BLaER1 treated with 17β-estradiol and CSF1 and Interleukin-3, amounts not matched to agents 10 nM and 100 nM (cell line): ENCODE results near the gene JMJD1C.

ENCODE experiments used
- H3K27ac ChIP-seq, 11 experiments: shearing (Covaris generic); formaldehyde crosslinking; 2 replicates each; pipeline ENCODE4 v1.8.1; 2022
- H3K27me3 ChIP-seq, 11 experiments: shearing (Covaris generic); formaldehyde crosslinking; 2 replicates each; pipeline ENCODE4 v1.8.1; 2022
- H3K36me3 ChIP-seq, 11 experiments: shearing (Covaris generic); formaldehyde crosslinking; 2 replicates each; pipeline ENCODE4 v1.8.1; 2022
- H3K4me1 ChIP-seq, 10 experiments: shearing (Covaris generic); formaldehyde crosslinking; 2 replicates each; pipeline ENCODE4 v1.8.1; 2022
- H3K4me2 ChIP-seq, 11 experiments: shearing (Covaris generic); formaldehyde crosslinking; 2 replicates each; pipeline ENCODE4 v1.8.1; 2022
- H3K4me3 ChIP-seq, 10 experiments: shearing (Covaris generic); formaldehyde crosslinking; 2 replicates each; pipeline ENCODE4 v1.8.1; 2022
- H3K9ac ChIP-seq, 11 experiments: shearing (Covaris generic); formaldehyde crosslinking; 2 replicates each; pipeline ENCODE4 v1.8.1; 2022
- H3K9me3 ChIP-seq, 11 experiments: shearing (Covaris generic); formaldehyde crosslinking; replicated peaks in 1 of 11; 2 replicates each; pipeline ENCODE4 v1.8.1; 2022
- H4K20me1 ChIP-seq, 11 experiments: shearing (Covaris generic); formaldehyde crosslinking; 2 replicates each; pipeline ENCODE4 v1.8.1; 2022
- Cebpa-rat ChIP-seq, 11 experiments: shearing (Covaris generic); IDR thresholded peaks; 2 replicates each; pipeline ENCODE4 v1.8.1; 2022

JMJD1C gene

DNA sequence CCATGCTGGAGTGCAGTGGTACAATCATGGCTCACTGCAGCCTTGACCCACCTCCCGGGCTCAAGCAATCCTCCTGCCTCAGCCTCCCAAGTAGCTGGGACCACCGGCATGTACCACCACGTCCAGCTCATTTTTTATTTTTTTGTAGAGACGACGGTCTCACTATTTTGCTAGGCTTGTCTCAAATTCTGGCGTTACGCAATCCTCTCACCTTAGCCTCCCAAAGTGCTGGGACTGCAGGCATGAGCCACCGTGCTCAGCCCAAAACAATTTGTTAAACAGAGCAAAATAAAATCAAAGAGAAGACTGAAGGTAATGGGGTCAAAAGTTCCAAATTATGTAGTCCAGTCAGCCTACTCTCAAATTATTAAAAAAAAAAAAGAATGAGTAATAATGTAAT, 8.7 kb upstream of the JMJD1C start:
- Histone ChIP-seq H3K27ac (no peak overlapping the region), H3K4me2 (no peak overlapping the region), H4K20me1 (peaks cover 53 to 99% (median 84%) of the 10 kb centered on the region in 11 experiments; a peak in 21 of 22 replicates), H3K27me3 (peaks cover 0 to 11% (median 2%) of the 10 kb centered on the region in 11 experiments; a peak in 15 of 22 replicates), H3K4me3 (no peak overlapping the region), H3K9me3 (peaks cover 0 to 9% (median 7%) of the 10 kb centered on the region in 11 experiments; a peak in 15 of 22 replicates), H3K36me3 (peaks cover 0 to 24% (median 7%) of the 10 kb centered on the region in 11 experiments; a peak in 15 of 22 replicates), H3K9ac (no peak overlapping the region), H3K4me1 (peaks cover 0 to 15% (median 0%) of the 10 kb centered on the region in 10 experiments; a peak in 5 of 20 replicates)
- TF ChIP-seq Cebpa-rat (IDR thresholded peaks at IDR 0.05) = peak in 9 of 11 experiments; percentile 13 to 89 (median 58); a peak in 12 of 22 replicates

DNA sequence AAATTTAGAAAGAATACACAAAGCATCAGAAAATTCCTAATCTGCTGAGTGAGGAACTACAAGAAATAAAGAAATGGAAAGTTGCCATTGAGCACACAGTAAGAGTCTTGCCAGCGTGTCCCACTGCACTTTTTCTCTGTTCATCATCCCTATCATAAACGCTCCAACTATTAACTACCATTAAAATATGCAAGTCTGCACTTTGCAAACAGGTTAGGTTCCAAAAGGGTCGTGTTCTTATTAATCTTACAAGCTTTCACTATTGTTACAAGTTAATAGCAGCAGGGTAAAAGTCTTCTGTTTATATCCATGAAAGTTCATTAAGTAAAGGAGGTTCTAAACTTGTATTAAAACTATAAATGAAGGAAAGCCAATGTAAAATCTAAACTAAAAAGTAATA, 5.2 kb upstream of the JMJD1C start:
- Histone ChIP-seq H3K36me3 (peaks cover 0 to 13% (median 0%) of the 10 kb centered on the region in 11 experiments; a peak in 4 of 22 replicates), H3K4me3 (no peak overlapping the region), H3K9ac (no peak overlapping the region), H3K9me3 (peaks cover 0 to under 1% (median 0%) of the 10 kb centered on the region in 11 experiments; a peak in 1 of 22 replicates), H3K4me2 (peak overlapping the region in 3 of 11 experiments; percentile 4 to 29 (median 9); a peak in 3 of 22 replicates), H3K27me3 (peaks cover 33 to 47% (median 38%) of the 10 kb centered on the region in 11 experiments), H3K4me1 (peaks cover 5 to 18% (median 6%) of the 10 kb centered on the region in 10 experiments; a peak in 11 of 20 replicates), H3K27ac (no peak overlapping the region), H4K20me1 (peaks cover 76 to 100% (median 97%) of the 10 kb centered on the region in 11 experiments; a peak in 21 of 22 replicates)
- no peak for TF ChIP-seq Cebpa-rat (IDR thresholded peaks at IDR 0.05)

DNA sequence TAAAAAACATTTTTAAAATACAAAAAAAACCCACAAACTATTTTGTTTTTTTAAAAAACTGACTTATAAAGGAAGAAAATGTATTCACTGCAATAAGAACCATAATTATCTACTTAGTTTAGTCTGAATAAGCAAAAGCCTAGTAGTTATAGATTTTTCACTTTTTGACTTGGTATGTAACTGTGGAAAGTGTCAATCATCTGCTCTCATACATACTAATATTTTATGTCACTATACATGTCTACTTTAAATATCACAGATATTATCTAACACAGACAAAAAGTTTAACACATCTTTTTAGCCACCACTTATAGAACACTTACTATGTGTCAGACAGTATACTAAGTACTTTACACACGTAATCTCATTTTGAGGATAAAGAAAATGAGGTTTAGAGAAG, 3.2 kb upstream of the JMJD1C start:
- Histone ChIP-seq H3K4me1 (peaks cover 5 to 25% (median 13%) of the 10 kb centered on the region in 10 experiments; a peak in 15 of 20 replicates), H3K27me3 (peaks cover 48 to 66% (median 58%) of the 10 kb centered on the region in 11 experiments), H3K27ac (no peak overlapping the region), H3K9me3 (no peaks in the 10 kb centered on the region), H3K4me3 (no peak overlapping the region), H3K9ac (no peak overlapping the region), H3K4me2 (no peak overlapping the region), H3K36me3 (no peaks in the 10 kb centered on the region; a peak in 2 of 22 replicates), H4K20me1 (peaks cover 84 to 100% (median 98%) of the 10 kb centered on the region in 11 experiments)
- no peak for TF ChIP-seq Cebpa-rat (IDR thresholded peaks at IDR 0.05)

DNA sequence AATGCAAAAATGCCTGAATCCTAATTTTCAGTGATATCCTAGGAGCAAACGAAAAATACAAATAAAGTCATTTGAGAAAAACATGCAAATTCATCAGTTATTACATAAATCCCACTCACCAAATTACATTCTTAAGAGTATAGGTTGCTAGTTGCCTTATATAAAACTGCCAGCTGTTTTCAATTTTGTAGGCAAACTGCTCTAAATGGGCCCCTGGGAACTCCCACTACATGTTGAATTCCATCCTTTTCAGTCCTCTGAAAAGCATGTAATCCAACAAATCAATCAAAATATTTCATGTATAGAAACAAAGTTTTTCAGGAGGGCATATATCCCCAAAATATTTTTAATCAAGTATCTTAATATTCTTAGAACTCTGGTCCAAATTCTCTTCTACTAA, 2.1 kb upstream of the JMJD1C start:
- Histone ChIP-seq H3K4me3 (no peak overlapping the region), H3K27me3 (peaks cover 51 to 72% (median 62%) of the 10 kb centered on the region in 11 experiments), H3K4me1 (peaks cover 5 to 25% (median 13%) of the 10 kb centered on the region in 10 experiments; a peak in 15 of 20 replicates), H3K36me3 (no peaks in the 10 kb centered on the region; a peak in 1 of 22 replicates), H3K27ac (no peak overlapping the region), H3K4me2 (no peak overlapping the region), H3K9me3 (no peaks in the 10 kb centered on the region), H3K9ac (no peak overlapping the region), H4K20me1 (peaks cover 89 to 100% (median 100%) of the 10 kb centered on the region in 11 experiments)
- no peak for TF ChIP-seq Cebpa-rat (IDR thresholded peaks at IDR 0.05)

DNA sequence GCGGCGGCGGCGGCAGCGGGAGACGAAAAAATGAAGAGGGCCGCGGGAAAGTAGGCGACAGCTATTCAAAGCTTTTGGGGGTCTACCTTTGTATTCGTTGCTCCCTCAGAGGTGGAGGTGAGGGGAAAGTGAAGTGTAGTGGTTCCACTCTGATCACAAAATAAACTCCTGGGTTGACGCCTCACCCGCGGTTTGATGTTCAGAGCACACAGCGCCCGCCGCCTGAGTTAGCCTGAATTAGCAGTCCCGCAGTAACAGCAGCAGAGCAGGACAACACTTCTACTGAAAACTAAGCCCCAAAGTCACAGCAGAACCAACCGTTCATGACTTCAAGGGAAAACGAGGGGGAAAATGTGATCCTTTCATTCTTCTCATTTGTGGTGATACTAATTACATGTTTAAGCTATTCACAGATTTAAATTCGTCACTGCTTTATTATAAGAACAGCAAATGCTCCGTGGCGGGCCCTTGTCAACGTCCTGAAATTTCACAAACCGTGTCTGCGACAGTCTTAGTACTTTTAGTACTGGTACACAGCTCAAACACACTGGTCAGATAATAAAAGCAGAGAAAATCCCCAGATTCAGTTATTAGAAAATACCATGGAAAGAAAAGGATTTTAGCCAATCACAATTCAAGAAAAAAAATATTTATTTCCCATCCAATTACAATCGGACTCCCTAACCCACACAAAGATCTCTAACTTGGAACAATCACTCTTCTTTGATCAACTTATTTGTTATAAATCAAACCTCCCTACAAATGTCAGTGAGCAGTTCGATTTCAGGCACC, 563 bp upstream of the JMJD1C start:
- peak overlapping the region; percentile 83 to 99 (median 95) for H3K4me2 ChIP-seq
- H3K9me3 ChIP-seq = no peaks in the 10 kb centered on the region
- H3K27ac ChIP-seq = peak overlapping the region; percentile 49 to 78 (median 69); a peak in 20 of 22 replicates
- peak overlapping the region; percentile 74 to 91 (median 83) for H3K9ac ChIP-seq
- no peaks in the 10 kb centered on the region; a peak in 1 of 22 replicates for H3K36me3 ChIP-seq
- peaks cover 81 to 100% (median 97%) of the 10 kb centered on the region in 11 experiments for H4K20me1 ChIP-seq
- TF ChIP-seq Cebpa-rat (IDR thresholded peaks at IDR 0.05) = no peak
- H3K27me3 ChIP-seq = peaks cover 51 to 72% (median 62%) of the 10 kb centered on the region in 11 experiments
- H3K4me3 ChIP-seq = peak overlapping the region; percentile 65 to 85 (median 79)
- peaks cover 5 to 25% (median 13%) of the 10 kb centered on the region in 10 experiments; a peak in 15 of 20 replicates for H3K4me1 ChIP-seq

DNA sequence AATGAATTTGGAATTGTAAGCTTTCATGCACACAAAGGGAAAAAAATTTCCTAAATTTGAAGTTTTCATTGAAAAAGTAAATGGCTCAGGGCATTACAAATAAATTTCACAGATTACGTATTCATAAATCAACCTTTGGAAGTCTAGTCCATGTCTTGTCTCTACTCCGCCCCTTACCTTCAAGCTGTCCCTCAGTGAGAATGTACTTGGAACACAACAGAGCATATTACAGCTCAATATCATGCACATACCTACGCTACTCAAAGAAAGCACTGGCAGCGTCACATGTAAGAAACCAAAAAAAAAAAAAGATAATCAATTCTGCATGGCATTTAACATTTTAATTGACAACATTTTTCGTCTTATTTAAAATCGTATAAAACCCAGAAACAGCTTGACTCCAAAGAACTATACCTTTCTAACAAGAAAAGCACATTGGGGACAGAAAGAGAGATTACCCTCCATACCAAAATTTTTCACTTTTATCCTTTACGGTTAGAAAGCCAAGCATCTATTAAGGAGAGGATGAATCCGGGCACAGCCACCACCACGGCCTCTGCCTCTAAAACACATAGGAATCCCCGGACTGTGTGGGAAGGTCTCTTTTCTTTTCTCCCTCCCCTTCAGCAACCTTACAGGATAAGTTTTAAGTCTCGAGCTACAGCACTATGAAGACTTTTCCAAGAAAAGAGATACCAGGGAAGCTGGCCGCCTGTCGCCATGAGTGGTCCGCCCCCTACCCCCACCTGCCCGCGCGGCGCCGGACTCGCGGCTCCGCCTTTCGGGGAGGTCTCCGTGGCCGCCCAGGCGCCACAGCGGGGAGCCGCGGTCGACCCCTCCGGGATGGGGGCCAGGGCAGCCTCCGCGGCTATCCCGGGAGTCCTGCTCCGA, 1.1 kb downstream of the JMJD1C start:
- Histone ChIP-seq H3K27ac (peak overlapping the region in 8 of 11 experiments; percentile 49 to 78 (median 70); a peak in 12 of 22 replicates), H3K4me1 (peaks cover 0 to 19% (median 12%) of the 10 kb centered on the region in 10 experiments; a peak in 13 of 20 replicates), H3K9me3 (no peaks in the 10 kb centered on the region), H3K36me3 (peaks cover 0 to 6% (median 0%) of the 10 kb centered on the region in 11 experiments; a peak in 5 of 22 replicates), H3K4me3 (peak overlapping the region; percentile 65 to 85 (median 79)), H3K9ac (peak overlapping the region; percentile 74 to 91 (median 83)), H3K27me3 (peaks cover 50 to 62% (median 57%) of the 10 kb centered on the region in 11 experiments), H4K20me1 (peaks cover 74 to 100% (median 91%) of the 10 kb centered on the region in 11 experiments), H3K4me2 (peak overlapping the region; percentile 83 to 99 (median 95))
- TF ChIP-seq Cebpa-rat (IDR thresholded peaks at IDR 0.05) = no peak

DNA sequence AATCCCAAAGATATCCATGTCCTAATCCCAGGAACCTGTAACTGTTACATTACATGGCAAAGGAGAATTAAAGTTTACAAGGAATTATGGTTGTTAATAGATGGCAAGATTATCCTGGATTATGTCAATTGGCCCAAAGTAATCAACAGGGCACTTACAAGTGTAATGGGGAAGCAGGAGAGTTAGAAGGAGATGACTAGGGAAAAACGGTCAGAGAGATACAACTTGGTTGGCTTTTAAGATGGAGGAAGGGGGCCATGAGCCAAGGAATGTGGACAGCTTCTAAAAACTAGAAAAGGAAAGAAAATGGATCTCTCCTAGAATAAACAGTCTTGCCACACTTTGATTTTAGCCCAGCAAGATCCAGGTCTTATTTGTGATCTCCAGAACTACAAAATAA, 3.3 kb downstream of the JMJD1C start:
- Histone ChIP-seq H3K27ac (no peak overlapping the region), H3K4me3 (no peak overlapping the region), H3K27me3 (peaks cover 31 to 40% (median 38%) of the 10 kb centered on the region in 11 experiments), H4K20me1 (peaks cover 57 to 100% (median 84%) of the 10 kb centered on the region in 11 experiments), H3K4me1 (peaks cover 0 to 19% (median 12%) of the 10 kb centered on the region in 10 experiments; a peak in 13 of 20 replicates), H3K9me3 (no peaks in the 10 kb centered on the region), H3K4me2 (no peak overlapping the region), H3K36me3 (peaks cover 0 to 6% (median 0%) of the 10 kb centered on the region in 11 experiments; a peak in 5 of 22 replicates), H3K9ac (no peak overlapping the region)
- no peak for TF ChIP-seq Cebpa-rat (IDR thresholded peaks at IDR 0.05)

DNA sequence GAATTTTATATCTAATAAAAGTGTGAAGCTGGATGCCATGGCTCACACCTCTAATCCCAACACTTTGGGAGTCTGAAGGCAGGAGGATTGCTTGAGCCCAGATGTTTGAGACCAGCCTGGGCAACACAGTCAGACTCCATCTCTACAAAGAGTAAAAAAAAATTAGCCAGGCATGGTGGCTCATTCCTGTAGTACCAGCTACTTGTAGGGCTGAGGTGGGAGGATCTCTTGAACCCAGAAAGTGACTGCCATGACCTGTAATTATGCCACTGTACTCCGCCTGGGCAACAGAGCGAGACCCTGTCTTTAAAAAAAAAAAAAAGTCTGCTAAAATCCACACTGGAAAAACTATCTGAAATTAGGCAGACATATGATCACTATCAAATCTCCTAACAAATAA, 7.6 kb downstream of the JMJD1C start:
- H3K4me1 ChIP-seq = 0 out of 20 replicates have a peak, but pooled peaks cover 0 to 4% (median 0%) of the 10 kb centered on the region in 10 experiments
- H4K20me1 ChIP-seq = peaks cover 16 to 69% (median 56%) of the 10 kb centered on the region in 11 experiments; a peak in 20 of 22 replicates
- no peak overlapping the region for H3K9ac ChIP-seq
- no peak for TF ChIP-seq Cebpa-rat (IDR thresholded peaks at IDR 0.05)
- peaks cover 0 to 22% (median 12%) of the 10 kb centered on the region in 11 experiments; a peak in 13 of 22 replicates for H3K36me3 ChIP-seq
- H3K27me3 ChIP-seq = no peaks in the 10 kb centered on the region; a peak in 1 of 22 replicates
- H3K9me3 ChIP-seq = peaks cover 0 to 12% (median 7%) of the 10 kb centered on the region in 11 experiments; a peak in 13 of 22 replicates
- H3K4me2 ChIP-seq = no peak overlapping the region
- no peak overlapping the region for H3K4me3 ChIP-seq
- H3K27ac ChIP-seq = no peak overlapping the region
